Measurements from ENCODE around the gene GCSAM.

The GCSAM gene

GRCh38 chr3:112104774-112105173 is 28.3 kb downstream of the GCSAM start:
- no peak for DNase-seq (ENCODE audit: low read depth)

- no peak for DNase-seq (ENCODE audit: low read depth)
Measured at GRCh38 chr3:112101916-112102315, 31.1 kb downstream of the GCSAM start.

GRCh38 chr3:112097378-112097777 is 35.7 kb downstream of the GCSAM start:
- no peak for DNase-seq (ENCODE audit: low read depth)

- DNase-seq (ENCODE audit: low read depth) = no peak
Measured at GRCh38 chr3:112096176-112096575, 36.9 kb downstream of the GCSAM start.

GRCh38 chr3:112095731-112096130 is 37.3 kb downstream of the GCSAM start:
- no peak for DNase-seq (ENCODE audit: low read depth)

GRCh38 chr3:112093180-112093522 is 39.9 kb downstream of the GCSAM start:
- no peak for DNase-seq (ENCODE audit: low read depth)

GRCh38 chr3:112092496-112093179 is 40.4 kb downstream of the GCSAM start:
- no peak for DNase-seq (ENCODE audit: low read depth)

GRCh38 chr3:112090887-112091586 is 42.0 kb downstream of the GCSAM start:
- DNase-seq (ENCODE audit: low read depth) = no peak

GRCh38 chr3:112089956-112090886 is 42.8 kb downstream of the GCSAM start:
- DNase-seq (ENCODE audit: low read depth) = no peak

- no peak for DNase-seq (ENCODE audit: low read depth)
Measured at GRCh38 chr3:112088944-112089343, 44.1 kb downstream of the GCSAM start.

GRCh38 chr3:112087746-112088145 is 45.3 kb downstream of the GCSAM start:
- DNase-seq (ENCODE audit: low read depth) = no peak

GRCh38 chr3:112086875-112087524 is 46.0 kb downstream of the GCSAM start:
- no peak for DNase-seq (ENCODE audit: low read depth)

- peak; percentile 18 for DNase-seq (ENCODE audit: low read depth)
Measured at GRCh38 chr3:112086076-112086854, 46.8 kb downstream of the GCSAM start, which contains the start of gene C3orf52. C3orf52 (plus strand) TSS chr3:112086389; CDS start chr3:112086408, 19 bp downstream.

GRCh38 chr3:112085735-112086075 is 47.3 kb downstream of the GCSAM start:
- DNase-seq (ENCODE audit: low read depth) = no peak

GRCh38 chr3:112084980-112085705 is 47.9 kb downstream of the GCSAM start:
- no peak for DNase-seq (ENCODE audit: low read depth)

- no peak for DNase-seq (ENCODE audit: low read depth)
Measured at GRCh38 chr3:112083239-112083638, 49.8 kb downstream of the GCSAM start.

- no peak for DNase-seq (ENCODE audit: low read depth)
Measured at GRCh38 chr3:112078125-112079083, 54.6 kb downstream of the GCSAM start.

GRCh38 chr3:112074616-112075497 is 58.2 kb downstream of the GCSAM start:
- no peak for DNase-seq (ENCODE audit: low read depth)

GRCh38 chr3:112074006-112074405 is 59.0 kb downstream of the GCSAM start:
- no peak for DNase-seq (ENCODE audit: low read depth)
